Measurements from ENCODE around the gene KAZN. TPM values are rescaled to one million over a fixed set of nuclear protein-coding genes. Genes with fewer than 3 reads are reported as not detected.
A peak's percentile ranks its signal among the peaks of the same experiment; 100 is the strongest.

Gene KAZN
- total RNA-seq, 1 donor from 2014 or later: 33.9 TPM

DNA sequence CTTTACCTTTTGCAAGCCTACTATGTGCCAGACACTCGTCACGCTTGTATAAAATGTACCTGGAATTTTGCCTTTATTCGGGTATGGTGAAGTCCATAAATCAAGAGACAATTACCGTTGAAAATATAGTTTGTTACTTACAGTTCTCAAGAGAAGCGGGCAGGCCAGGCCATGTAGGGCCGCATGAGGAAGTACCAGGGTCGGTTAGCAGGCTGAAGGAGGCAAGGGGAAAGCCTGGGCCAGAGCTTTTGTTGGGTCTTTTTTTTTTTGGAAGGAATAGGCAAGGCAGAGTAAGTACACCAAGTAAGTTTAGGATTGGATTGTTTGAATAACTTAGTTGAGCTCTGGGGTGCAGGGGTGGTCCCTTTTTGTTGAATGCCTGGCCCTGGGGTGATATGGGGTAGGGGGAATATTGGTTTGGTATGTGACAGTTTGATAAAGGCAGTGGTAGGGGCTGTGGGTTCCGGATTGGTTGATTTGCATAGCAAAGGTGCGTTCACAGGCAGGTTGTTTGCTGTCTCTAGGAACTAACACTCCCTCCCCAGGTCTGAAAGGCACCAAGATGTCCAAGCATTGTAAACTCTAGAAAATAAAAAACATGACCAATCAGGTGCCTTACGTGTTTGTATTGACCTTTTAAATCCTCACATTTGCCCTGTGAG is 80.7 kb downstream of the KAZN start:
- ATAC-seq: no peak

GRCh38 chr1:14681182-14681581 is 82.7 kb downstream of the KAZN start:
- peak; percentile 39 for ATAC-seq

DNA sequence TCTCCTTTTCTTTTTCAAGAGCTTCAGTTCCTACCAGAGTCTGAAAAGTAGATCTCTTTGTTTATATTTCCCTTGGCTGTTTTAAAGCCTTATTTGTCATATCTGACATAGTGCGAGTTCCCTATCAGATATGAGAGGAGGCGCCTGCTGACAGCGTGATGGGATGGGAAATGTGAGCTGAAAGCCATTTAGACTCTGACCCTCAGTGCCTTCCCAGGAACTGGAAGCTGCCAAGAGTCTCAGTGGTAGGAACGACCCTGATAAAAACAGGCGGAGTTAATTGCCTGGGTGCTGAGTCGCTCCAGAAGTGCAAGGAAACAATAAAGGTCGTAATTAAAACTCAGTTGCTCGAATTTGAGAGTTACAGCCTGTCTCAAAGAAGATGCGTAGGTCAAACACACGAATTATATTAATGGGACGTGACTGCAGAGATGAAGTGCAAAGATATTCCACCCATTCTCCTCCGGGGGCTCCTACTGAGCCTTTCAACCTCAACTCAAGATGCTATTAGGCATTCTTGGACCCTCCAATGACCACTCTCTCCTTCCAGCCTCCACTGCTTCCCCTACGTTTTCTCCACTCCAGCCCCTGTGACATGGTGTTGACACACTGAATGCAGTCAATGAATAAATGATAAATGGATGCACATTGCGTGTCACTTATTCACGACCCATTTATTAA is 84.6 kb downstream of the KAZN start:
- ATAC-seq: no peak

DNA sequence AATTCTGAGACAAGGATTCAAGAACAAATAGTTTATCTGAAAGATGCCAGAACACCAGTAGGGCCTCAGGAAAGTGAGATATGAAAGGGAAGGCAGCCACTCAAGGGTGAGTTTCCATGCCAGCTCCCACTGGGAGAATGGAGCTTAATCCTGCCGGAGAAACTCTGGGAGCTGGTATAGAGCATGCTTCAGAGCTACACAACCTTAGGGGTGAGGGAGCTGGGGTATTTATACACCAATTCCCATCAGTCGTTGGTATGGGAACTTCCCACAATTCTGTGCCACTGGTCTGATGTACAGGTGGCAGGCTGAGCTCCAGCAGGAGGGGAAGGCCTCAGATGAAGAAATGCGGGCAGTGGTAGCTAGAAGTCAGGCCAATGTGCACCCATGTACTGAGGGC is 86.6 kb downstream of the KAZN start:
- ATAC-seq: no peak

DNA sequence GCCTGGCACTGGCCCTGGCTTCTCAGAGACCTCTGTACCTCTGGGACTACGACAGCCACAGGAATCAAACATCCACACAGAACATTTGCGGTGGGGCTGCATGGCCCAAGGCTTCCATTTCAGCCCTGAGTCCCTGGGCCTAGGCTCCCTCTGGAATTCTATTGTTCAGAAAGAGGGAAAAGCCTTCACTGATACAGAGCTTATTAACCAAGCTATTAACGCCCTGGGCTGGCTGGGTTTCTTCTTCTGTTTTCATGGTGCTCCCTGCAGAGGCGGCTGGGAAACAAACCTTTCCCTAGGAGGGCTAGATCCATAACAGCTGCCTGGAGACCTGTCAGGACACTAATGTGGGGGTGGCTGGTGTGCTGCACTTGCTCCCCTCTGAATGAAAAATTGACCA is 88.2 kb downstream of the KAZN start:
- ATAC-seq: no peak

DNA sequence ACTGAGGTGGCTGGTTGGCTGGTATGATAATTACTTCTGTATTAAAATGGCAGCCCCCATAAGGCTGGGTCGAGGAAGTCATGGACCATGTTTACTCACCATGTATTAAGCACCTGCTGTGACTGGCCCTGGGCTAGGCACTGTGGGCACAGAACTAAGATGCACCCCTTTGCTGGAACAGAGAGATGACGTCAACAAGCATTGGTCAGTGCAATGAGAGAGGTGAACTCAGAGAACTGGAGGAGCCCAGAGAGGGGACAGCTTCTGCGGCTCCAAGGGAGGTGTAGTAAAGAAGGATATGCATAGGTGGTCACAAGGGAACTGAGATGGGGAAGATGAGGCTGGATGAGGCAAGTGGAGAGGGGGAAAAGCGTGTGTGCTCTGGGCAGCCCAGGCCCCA is 88.7 kb downstream of the KAZN start:
- ATAC-seq: no peak

- ATAC-seq: no peak
Observed at GRCh38 chr1:14689996-14690615, 91.6 kb downstream of the KAZN start.

GRCh38 chr1:14693949-14694348 is 95.5 kb downstream of the KAZN start:
- ATAC-seq: no peak

- ATAC-seq: no peak
Observed at GRCh38 chr1:14694589-14694988, 96.1 kb downstream of the KAZN start.

DNA sequence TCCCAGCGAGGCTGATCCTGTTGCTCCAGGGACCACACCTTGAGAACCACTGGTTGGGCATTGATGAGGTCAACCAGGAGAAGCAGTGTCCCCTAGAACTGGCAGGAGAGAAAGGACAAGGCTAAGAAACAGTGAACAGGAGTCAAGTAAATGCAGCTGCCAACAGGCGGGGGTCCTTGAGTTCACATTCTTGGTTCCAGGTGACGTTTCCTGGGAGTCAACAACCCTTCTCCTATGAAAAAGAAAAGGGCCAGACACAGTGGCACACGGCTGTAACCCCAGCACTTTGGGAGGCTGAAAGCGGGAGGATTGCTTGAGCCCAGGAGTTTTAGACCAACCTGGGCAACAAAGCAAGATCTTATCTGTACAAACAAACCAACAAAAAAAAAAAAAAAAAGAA is 98.3 kb downstream of the KAZN start:
- no peak for ATAC-seq

- ATAC-seq: no peak
Observed at GRCh38 chr1:14697353-14697752, 98.9 kb downstream of the KAZN start.

GRCh38 chr1:14698314-14698713 is 99.8 kb downstream of the KAZN start:
- ATAC-seq: no peak

- ATAC-seq: no peak
Observed at GRCh38 chr1:14699620-14700019, 101.1 kb downstream of the KAZN start.

GRCh38 chr1:14704846-14705245 is 106.4 kb downstream of the KAZN start:
- no peak for ATAC-seq

- ATAC-seq: no peak
Observed at GRCh38 chr1:14705824-14706223, 107.3 kb downstream of the KAZN start.

GRCh38 chr1:14706631-14707030 is 108.1 kb downstream of the KAZN start:
- no peak for ATAC-seq

DNA sequence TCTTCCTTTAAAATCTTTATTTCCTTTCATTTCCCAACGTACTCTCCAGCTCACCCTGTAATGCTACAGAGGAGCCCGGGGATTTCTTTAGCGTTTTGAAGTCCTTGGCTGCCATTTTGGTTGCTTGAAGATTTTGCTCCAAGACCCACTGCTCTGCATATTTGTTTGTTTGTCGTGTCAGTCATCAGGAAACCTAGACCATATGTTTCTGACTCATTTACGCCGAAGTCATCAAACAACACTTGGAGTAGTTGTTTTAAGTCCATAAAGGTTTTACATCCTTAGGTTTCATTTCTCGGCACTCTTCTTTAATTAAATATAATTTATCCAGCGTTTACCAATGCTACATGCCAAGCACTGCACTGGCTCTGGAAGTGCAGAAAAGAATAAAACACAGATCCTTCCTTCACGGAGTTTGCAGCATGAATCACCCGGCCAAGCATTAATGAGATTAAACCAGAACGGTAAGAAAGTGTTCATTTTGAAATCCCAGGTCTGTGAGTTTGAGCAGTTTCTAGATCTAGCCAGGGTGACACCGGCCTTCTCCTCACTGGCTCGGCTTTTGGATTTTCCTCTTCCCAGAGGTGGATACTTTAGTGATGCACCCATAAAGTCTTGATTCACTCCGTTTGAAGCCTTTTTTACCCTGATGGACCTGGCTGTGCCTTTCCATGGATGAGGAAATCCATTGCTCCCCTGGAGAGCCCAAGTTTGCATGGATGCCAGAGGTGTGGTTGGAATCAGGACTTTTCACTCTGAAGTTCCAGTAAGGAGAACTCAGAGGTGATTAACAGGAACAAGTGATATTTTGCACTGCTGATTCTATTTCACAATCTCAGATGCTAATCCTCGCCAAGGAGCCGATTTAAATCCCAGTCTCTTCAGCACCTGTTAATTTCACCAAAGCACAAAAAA is 109.3 kb downstream of the KAZN start:
- ATAC-seq: peak; percentile 68

- no peak for ATAC-seq
Observed at GRCh38 chr1:14710331-14710730, 111.8 kb downstream of the KAZN start.

- no peak for ATAC-seq
Observed at GRCh38 chr1:14712136-14712535, 113.7 kb downstream of the KAZN start.

DNA sequence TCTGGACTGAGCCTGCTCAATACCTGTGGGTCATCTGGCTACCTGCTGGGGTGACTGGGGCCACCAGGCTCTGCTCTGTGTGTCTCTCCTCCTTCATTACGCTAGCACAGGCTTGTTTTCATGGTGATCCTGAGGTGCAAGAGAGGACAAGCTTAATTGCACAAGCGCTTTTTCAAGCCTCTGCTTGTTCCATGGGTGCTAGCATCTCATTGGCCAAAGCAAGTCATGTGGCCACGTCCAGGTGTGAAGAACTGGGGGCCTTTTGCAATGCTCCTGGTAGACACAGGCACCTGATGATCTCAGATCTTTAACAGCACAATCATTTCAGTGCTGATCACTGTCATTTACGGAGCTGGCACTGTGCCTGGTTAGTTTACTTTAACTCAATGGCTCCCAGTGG is 114.6 kb downstream of the KAZN start:
- peak; percentile 91 for ATAC-seq

DNA sequence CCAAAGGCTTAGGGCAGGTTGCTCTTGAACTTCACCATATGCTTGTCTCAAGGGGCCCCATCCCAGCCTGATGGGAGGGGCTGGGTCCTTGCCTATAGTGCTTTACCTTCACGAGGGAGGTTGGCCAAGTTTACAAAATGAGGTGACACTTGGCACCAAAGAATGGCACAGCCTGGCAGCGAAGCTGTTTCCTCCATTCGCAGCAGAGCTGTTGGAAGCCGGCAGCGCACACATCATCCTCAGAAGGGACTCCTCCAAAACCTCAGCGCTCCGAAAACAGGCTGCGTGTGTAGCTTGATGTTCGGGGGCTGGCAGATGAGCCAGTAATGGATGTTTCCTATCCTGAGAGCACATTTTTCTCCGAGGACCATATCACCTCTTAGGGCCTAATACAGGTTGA is 116.8 kb downstream of the KAZN start:
- no peak for ATAC-seq

DNA sequence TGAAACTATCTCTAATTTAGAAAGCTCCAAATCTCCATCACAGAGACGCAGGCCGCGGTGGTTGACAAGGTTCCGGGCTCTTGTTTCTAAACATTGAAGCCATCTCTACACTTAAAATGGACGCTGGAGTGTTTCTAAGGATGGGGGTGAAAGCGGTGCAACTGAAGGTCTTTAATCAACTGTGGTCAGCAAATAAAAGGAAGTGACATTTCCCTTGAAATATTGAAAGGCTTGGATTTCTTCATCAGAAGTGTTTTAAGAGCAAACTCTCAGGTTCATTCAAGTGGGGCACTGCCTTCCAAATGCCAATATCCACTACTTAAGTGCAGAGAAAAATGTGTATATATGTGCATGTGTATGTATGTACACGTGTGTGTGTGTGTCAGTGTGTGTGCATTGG is 117.3 kb downstream of the KAZN start:
- no peak for ATAC-seq

DNA sequence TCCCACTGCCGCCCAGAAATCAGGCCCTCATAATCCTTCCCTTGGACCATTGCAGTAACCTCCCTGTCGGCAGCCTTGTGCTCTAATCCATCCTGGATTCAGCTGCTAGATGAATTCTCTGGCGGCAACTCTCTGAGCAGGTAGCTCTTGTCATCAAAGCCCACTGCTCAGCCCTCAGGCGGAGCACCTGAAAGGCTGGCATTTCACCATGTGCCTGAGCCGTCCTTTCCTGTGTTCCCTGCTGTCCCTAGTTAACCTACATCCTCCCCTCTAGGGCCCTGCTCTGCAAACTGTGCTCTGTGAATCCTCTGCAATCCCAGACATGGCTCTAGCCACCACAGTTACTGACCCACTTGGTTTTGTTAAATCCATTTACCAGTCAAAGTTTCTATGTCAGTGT is 118.0 kb downstream of the KAZN start:
- no peak for ATAC-seq
